ENCODE results near the gene MSRB3.

DNA sequence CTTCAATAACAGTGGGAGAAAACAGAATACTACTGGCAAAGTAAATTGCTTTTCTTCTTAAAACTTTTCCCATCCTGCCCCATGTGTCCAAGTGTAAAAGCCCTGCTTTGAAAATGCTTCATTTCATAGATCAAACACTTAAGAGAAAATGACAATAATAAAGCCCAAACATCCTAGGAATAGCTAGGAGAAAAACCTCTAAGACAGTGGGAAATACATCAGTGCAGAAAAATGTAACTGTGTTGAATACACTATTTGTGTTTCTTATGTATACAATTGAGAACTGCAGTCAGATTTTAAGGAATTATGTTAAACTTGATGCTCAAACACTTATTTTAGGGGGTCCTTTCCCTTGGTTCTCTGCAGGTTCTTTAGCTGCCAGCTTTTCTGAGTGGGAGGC is 181.1 kb downstream of the MSRB3 start:
- TF ChIP-seq, protein P1, sequence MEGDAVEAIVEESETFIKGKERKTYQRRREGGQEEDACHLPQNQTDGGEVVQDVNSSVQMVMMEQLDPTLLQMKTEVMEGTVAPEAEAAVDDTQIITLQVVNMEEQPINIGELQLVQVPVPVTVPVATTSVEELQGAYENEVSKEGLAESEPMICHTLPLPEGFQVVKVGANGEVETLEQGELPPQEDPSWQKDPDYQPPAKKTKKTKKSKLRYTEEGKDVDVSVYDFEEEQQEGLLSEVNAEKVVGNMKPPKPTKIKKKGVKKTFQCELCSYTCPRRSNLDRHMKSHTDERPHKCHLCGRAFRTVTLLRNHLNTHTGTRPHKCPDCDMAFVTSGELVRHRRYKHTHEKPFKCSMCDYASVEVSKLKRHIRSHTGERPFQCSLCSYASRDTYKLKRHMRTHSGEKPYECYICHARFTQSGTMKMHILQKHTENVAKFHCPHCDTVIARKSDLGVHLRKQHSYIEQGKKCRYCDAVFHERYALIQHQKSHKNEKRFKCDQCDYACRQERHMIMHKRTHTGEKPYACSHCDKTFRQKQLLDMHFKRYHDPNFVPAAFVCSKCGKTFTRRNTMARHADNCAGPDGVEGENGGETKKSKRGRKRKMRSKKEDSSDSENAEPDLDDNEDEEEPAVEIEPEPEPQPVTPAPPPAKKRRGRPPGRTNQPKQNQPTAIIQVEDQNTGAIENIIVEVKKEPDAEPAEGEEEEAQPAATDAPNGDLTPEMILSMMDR (IDR thresholded peaks at IDR 0.05), result no peak
- no peak for TF ChIP-seq POLR2A (IDR thresholded peaks at IDR 0.05)
- no peak for TF ChIP-seq EP300 (IDR thresholded peaks at IDR 0.05)
- TF ChIP-seq POLR2AphosphoS5 (IDR thresholded peaks at IDR 0.05), result no peak
